GM18868 (cell line): ENCODE measurements around the gene GGTLC1.

Experiments used
- ATAC-seq: cut with Tn5 transposase; IDR thresholded peaks from one replicate; pipeline ENCODE4 v1.9.1; 2021; ENCODE audit warnings: mild to moderate bottlenecking, moderate library complexity; ENCODE audit not compliant: unreplicated experiment

Gene GGTLC1

GRCh38 chr20:23966927-23967615, 21.5 kb downstream of the GGTLC1 start:
- no peak for ATAC-seq

- ATAC-seq = no peak
Measured at GRCh38 chr20:23966298-23966697, 22.3 kb downstream of the GGTLC1 start.

GRCh38 chr20:23963941-23964340, 24.6 kb downstream of the GGTLC1 start:
- ATAC-seq = no peak

GRCh38 chr20:23962272-23962671, 26.3 kb downstream of the GGTLC1 start:
- no peak for ATAC-seq

- no peak for ATAC-seq
Measured at GRCh38 chr20:23959054-23959453, 29.5 kb downstream of the GGTLC1 start.

- ATAC-seq = no peak
Measured at GRCh38 chr20:23955896-23956295, 32.7 kb downstream of the GGTLC1 start.

- ATAC-seq = no peak
Measured at GRCh38 chr20:23954008-23954745, 34.4 kb downstream of the GGTLC1 start.

- ATAC-seq = no peak
Measured at GRCh38 chr20:23946206-23946605, 42.4 kb downstream of the GGTLC1 start.

- no peak for ATAC-seq
Measured at GRCh38 chr20:23943304-23943703, 45.3 kb downstream of the GGTLC1 start.

- no peak for ATAC-seq
Measured at GRCh38 chr20:23939641-23940040, 48.9 kb downstream of the GGTLC1 start.

- no peak for ATAC-seq
Measured at GRCh38 chr20:23939063-23939462, 49.5 kb downstream of the GGTLC1 start.

- ATAC-seq = no peak
Measured at GRCh38 chr20:23938118-23938438, 50.5 kb downstream of the GGTLC1 start.

GRCh38 chr20:23937303-23938117, 51.1 kb downstream of the GGTLC1 start:
- ATAC-seq = peak; percentile 93
